ENCODE measurements around the gene FAM120B. TPM values are rescaled to one million over a fixed set of nuclear protein-coding genes. Genes with fewer than 3 reads are reported as not detected.
"Not testable (repeated sequence)": the region's sequence is repeated elsewhere in the genome, so short reads cannot be mapped to it uniquely, and the experiment has no call there.

Gene FAM120B
- total and polyA plus RNA-seq, 2 experiments from 2014 or later, result 7.2 to 16.7 TPM

DNA sequence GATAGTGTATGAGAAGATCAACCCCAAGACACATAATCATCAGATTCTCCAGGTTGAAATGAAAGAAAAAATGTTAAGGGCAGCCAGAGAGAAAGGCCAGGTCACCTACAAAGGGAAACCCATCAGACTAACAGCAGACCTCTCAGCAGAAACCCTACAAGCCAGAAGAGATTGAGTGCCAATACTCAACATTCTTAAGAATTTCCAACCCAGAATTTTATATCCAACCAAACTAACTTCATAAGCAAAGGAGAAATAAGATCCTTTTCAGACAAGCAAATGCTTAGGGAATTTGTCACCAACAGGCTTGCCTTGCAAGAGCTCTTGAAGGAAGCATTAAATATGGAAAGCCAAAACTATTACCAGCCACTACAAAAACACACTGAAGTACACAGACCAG is 44.9 kb downstream of the FAM120B start:
- not testable (repeated sequence) for H3K4me1 Mint-ChIP-seq; H3K79me2 ChIP-seq (replicated peaks; ENCODE audit: insufficient read depth); H3K27ac Mint-ChIP-seq; H3F3A ChIP-seq (replicated peaks; ENCODE audit: low read depth); H3K4me1 ChIP-seq (ENCODE audit: insufficient read depth); H3K27ac ChIP-seq (ENCODE audit: low read depth); ATAC-seq; H3K4me3 ChIP-seq; H3K4me2 ChIP-seq; H3K27me3 Mint-ChIP-seq (ENCODE audit: insufficient read depth, low read depth, poor library complexity); H2AFZ ChIP-seq; H4K20me1 ChIP-seq (replicated peaks; ENCODE audit: insufficient read depth); H3K27me3 ChIP-seq (ENCODE audit: insufficient read depth); H3K4me3 Mint-ChIP-seq; DNase-seq (ENCODE audit: low spot score)
- Mint-ChIP-seq H3K36me3 (ENCODE audit: low read depth) (peaks cover 46% of the 10 kb centered on the region), H3K9me3 (peaks cover 44% of the 10 kb centered on the region)
- peaks cover 12% of the 10 kb centered on the region; the same call in 1 of the 2 replicates for H3K36me3 ChIP-seq (ENCODE audit: insufficient read depth)
- H3K9me2 ChIP-seq (ENCODE audit: insufficient read depth), result peaks cover 11% of the 10 kb centered on the region; the same call in 1 of the 2 replicates

DNA sequence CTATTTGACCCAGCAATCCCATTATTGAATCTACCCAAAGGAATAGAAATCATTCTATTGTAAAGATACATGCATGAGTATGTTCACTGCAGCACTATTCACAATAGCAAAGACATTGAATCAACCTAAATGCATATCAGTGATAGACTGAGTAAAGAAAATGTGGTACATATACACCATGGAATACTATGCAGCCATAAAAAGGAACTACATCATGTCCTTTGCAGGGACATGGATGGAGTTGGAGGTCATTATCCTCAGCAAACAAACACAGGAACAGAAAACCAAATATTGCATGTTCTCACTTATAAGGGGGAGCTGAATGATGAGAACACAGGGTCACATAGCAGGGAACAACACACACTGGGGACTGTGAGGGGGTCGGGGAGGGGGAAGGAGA is 48.6 kb downstream of the FAM120B start:
- not testable (repeated sequence) for H3K4me1 Mint-ChIP-seq; H3K27me3 ChIP-seq (ENCODE audit: insufficient read depth); ATAC-seq; H3K36me3 ChIP-seq (ENCODE audit: insufficient read depth); H3K79me2 ChIP-seq (replicated peaks; ENCODE audit: insufficient read depth); H2AFZ ChIP-seq; H3F3A ChIP-seq (replicated peaks; ENCODE audit: low read depth); H3K4me3 Mint-ChIP-seq; H4K20me1 ChIP-seq (replicated peaks; ENCODE audit: insufficient read depth); H3K4me2 ChIP-seq; H3K4me1 ChIP-seq (ENCODE audit: insufficient read depth); H3K27me3 Mint-ChIP-seq (ENCODE audit: insufficient read depth, low read depth, poor library complexity); H3K4me3 ChIP-seq; DNase-seq (ENCODE audit: low spot score); H3K27ac ChIP-seq (ENCODE audit: low read depth)
- H3K9me2 ChIP-seq (ENCODE audit: insufficient read depth), result peaks cover 11% of the 10 kb centered on the region; the same call in 1 of the 2 replicates
- Mint-ChIP-seq H3K36me3 (ENCODE audit: low read depth) (peaks cover 37% of the 10 kb centered on the region), H3K27ac (0 out of 2 replicates have a peak overlapping the region, but pooled peaks have one; percentile 11), H3K9me3 (peaks cover 44% of the 10 kb centered on the region)

DNA sequence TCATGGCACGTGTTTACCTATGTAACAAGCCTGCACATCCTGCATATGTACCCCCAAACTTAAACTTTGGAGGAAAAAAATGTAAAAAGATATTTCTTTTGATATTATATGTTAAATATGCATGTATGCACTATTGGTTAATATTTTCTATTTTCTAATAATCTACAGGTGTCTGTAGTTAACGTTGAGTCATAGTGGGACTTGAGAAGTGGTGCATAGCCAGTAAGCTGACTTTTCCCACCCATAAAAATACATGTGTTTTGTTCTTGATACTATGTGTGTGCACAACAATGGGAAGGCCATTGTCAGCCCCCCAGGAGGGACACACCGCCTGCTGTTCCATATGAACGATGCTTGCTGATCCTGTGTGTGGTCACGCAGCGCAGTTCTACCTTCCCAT is 49.1 kb downstream of the FAM120B start:
- H3K4me3 Mint-ChIP-seq, result no peak overlapping the region
- H3K4me1 Mint-ChIP-seq, result peaks cover 4% of the 10 kb centered on the region; the same call in 1 of the 3 replicates
- no peak overlapping the region for H3K4me3 ChIP-seq
- H3K9me2 ChIP-seq (ENCODE audit: insufficient read depth), result peaks cover 11% of the 10 kb centered on the region; the same call in 1 of the 2 replicates
- no peaks in the 10 kb centered on the region for H3K4me1 ChIP-seq (ENCODE audit: insufficient read depth)
- H3F3A ChIP-seq (replicated peaks; ENCODE audit: low read depth), result no peaks in the 10 kb centered on the region
- H3K27ac Mint-ChIP-seq, result no peak overlapping the region
- H3K27ac ChIP-seq (ENCODE audit: low read depth), result no peak overlapping the region
- no peaks in the 10 kb centered on the region for H3K79me2 ChIP-seq (replicated peaks; ENCODE audit: insufficient read depth)
- peaks cover 1% of the 10 kb centered on the region for H3K27me3 Mint-ChIP-seq (ENCODE audit: insufficient read depth, low read depth, poor library complexity)
- DNase-seq (ENCODE audit: low spot score) (no peak), ATAC-seq (no peak)
- H3K36me3 ChIP-seq (ENCODE audit: insufficient read depth), result peaks cover 5% of the 10 kb centered on the region; the same call in 1 of the 2 replicates
- no peaks in the 10 kb centered on the region for H4K20me1 ChIP-seq (replicated peaks; ENCODE audit: insufficient read depth)
- H3K9me3 Mint-ChIP-seq, result peaks cover 44% of the 10 kb centered on the region
- H3K27me3 ChIP-seq (ENCODE audit: insufficient read depth), result no peaks in the 10 kb centered on the region
- no peak overlapping the region for H3K4me2 ChIP-seq
- peaks cover 32% of the 10 kb centered on the region for H3K36me3 Mint-ChIP-seq (ENCODE audit: low read depth)
- H2AFZ ChIP-seq, result no peak overlapping the region
- TF ChIP-seq, protein P1, sequence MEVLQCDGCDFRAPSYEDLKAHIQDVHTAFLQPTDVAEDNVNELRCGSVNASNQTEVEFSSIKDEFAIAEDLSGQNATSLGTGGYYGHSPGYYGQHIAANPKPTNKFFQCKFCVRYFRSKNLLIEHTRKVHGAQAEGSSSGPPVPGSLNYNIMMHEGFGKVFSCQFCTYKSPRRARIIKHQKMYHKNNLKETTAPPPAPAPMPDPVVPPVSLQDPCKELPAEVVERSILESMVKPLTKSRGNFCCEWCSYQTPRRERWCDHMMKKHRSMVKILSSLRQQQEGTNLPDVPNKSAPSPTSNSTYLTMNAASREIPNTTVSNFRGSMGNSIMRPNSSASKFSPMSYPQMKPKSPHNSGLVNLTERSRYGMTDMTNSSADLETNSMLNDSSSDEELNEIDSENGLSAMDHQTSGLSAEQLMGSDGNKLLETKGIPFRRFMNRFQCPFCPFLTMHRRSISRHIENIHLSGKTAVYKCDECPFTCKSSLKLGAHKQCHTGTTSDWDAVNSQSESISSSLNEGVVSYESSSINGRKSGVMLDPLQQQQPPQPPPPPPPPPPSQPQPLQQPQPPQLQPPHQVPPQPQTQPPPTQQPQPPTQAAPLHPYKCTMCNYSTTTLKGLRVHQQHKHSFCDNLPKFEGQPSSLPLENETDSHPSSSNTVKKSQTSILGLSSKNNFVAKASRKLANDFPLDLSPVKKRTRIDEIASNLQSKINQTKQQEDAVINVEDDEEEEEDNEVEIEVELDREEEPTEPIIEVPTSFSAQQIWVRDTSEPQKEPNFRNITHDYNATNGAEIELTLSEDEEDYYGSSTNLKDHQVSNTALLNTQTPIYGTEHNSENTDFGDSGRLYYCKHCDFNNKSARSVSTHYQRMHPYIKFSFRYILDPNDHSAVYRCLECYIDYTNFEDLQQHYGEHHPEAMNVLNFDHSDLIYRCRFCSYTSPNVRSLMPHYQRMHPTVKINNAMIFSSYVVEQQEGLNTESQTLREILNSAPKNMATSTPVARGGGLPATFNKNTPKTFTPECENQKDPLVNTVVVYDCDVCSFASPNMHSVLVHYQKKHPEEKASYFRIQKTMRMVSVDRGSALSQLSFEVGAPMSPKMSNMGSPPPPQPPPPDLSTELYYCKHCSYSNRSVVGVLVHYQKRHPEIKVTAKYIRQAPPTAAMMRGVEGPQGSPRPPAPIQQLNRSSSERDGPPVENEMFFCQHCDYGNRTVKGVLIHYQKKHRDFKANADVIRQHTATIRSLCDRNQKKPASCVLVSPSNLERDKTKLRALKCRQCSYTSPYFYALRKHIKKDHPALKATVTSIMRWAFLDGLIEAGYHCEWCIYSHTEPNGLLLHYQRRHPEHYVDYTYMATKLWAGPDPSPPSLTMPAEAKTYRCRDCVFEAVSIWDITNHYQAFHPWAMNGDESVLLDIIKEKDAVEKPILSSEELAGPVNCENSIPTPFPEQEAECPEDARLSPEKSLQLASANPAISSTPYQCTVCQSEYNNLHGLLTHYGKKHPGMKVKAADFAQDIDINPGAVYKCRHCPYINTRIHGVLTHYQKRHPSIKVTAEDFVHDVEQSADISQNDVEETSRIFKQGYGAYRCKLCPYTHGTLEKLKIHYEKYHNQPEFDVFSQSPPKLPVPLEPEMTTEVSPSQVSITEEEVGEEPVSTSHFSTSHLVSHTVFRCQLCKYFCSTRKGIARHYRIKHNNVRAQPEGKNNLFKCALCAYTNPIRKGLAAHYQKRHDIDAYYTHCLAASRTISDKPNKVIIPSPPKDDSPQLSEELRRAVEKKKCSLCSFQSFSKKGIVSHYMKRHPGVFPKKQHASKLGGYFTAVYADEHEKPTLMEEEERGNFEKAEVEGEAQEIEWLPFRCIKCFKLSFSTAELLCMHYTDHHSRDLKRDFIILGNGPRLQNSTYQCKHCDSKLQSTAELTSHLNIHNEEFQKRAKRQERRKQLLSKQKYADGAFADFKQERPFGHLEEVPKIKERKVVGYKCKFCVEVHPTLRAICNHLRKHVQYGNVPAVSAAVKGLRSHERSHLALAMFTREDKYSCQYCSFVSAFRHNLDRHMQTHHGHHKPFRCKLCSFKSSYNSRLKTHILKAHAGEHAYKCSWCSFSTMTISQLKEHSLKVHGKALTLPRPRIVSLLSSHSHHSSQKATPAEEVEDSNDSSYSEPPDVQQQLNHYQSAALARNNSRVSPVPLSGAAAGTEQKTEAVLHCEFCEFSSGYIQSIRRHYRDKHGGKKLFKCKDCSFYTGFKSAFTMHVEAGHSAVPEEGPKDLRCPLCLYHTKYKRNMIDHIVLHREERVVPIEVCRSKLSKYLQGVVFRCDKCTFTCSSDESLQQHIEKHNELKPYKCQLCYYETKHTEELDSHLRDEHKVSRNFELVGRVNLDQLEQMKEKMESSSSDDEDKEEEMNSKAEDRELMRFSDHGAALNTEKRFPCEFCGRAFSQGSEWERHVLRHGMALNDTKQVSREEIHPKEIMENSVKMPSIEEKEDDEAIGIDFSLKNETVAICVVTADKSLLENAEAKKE (CRISPR knock-in tag; IDR thresholded peaks at IDR 0.05), result no peak
- TF ChIP-seq, protein P2, sequence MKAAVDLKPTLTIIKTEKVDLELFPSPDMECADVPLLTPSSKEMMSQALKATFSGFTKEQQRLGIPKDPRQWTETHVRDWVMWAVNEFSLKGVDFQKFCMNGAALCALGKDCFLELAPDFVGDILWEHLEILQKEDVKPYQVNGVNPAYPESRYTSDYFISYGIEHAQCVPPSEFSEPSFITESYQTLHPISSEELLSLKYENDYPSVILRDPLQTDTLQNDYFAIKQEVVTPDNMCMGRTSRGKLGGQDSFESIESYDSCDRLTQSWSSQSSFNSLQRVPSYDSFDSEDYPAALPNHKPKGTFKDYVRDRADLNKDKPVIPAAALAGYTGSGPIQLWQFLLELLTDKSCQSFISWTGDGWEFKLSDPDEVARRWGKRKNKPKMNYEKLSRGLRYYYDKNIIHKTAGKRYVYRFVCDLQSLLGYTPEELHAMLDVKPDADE (IDR thresholded peaks at IDR 0.05), result no peak
- no peak for TF ChIP-seq POLR2AphosphoS5 (IDR thresholded peaks at IDR 0.05; ENCODE audit: low read depth)
- TF ChIP-seq JUNB (IDR thresholded peaks at IDR 0.05; ENCODE audit: unreplicated experiment), result no peak
- TF ChIP-seq ZNF114 (CRISPR knock-in tag; IDR thresholded peaks at IDR 0.05), result no peak
- TF ChIP-seq ZNF331 (CRISPR knock-in tag; IDR thresholded peaks at IDR 0.05; ENCODE audit: low read depth), result no peak
- TF ChIP-seq, protein P3, sequence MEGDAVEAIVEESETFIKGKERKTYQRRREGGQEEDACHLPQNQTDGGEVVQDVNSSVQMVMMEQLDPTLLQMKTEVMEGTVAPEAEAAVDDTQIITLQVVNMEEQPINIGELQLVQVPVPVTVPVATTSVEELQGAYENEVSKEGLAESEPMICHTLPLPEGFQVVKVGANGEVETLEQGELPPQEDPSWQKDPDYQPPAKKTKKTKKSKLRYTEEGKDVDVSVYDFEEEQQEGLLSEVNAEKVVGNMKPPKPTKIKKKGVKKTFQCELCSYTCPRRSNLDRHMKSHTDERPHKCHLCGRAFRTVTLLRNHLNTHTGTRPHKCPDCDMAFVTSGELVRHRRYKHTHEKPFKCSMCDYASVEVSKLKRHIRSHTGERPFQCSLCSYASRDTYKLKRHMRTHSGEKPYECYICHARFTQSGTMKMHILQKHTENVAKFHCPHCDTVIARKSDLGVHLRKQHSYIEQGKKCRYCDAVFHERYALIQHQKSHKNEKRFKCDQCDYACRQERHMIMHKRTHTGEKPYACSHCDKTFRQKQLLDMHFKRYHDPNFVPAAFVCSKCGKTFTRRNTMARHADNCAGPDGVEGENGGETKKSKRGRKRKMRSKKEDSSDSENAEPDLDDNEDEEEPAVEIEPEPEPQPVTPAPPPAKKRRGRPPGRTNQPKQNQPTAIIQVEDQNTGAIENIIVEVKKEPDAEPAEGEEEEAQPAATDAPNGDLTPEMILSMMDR (conservative IDR thresholded peaks at IDR 0.05; ENCODE audit: low read depth in 2 of 2), result no peak

All from GM23338 (cell line).